Stimulated activated CD4-positive, alpha-beta T cell treated with anti-CD3 and anti-CD28 coated beads, TNF-alpha, amount 100 ng/mL, for 24 hours (primary cell): ENCODE measurements around the gene ROR1.
"Not testable (repeated sequence)": the region's sequence is repeated elsewhere in the genome, so short reads cannot be mapped to it uniquely, and the experiment has no call there.

Source experiments
- DNase-seq, 3 experiments: peaks; one replicate each; pipeline ENCODE4 v3.0.0-alpha.2; 2020; ENCODE audit warnings: low read depth in 3 of 3

The ROR1 gene

GRCh38 chr1:63793741-63794240, 20.0 kb downstream of the ROR1 start:
- DNase-seq, result no peak

DNA sequence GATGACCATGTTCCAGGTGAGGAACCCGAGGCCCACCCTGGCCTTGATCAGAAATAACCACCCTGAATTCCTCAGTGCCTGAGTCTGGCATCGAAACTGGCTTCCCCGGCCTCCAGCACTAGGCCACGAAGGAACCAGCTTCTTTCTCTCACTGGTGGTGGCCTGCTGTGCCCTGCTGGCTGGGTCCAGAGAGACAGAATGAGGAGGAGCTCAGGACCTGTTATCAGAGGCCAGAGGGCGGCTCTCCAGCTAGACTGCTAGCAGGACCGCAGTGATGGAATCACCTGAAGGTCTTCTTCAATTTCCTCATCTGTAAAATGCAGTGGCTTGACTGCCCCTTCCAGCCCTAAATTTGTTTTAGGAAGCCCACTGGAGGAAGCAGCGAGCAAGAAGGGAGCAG, 20.5 kb downstream of the ROR1 start:
- DNase-seq, result no peak

DNA sequence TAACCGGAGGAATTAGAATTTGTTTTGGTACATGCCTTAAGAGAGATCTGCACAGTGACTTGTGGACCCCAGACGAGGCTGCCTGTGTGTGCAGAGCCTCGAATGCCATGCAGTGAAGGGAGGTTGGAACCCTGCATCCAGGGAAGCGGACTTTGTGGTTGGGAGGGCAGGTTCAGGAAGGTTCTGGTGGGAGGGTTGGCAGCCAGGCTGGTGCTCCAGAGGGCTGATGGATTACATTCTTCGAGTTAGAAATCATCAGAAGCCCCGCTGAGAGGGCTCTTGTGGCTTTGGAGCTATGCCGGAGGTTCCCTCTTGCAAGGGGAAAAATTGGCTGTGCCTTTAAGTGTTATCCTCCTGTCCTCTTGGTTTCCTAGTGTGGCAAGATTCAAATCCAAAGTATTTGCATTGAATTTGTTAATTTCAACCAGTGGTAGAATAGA, 21.1 kb downstream of the ROR1 start:
- no peak for DNase-seq

DNA sequence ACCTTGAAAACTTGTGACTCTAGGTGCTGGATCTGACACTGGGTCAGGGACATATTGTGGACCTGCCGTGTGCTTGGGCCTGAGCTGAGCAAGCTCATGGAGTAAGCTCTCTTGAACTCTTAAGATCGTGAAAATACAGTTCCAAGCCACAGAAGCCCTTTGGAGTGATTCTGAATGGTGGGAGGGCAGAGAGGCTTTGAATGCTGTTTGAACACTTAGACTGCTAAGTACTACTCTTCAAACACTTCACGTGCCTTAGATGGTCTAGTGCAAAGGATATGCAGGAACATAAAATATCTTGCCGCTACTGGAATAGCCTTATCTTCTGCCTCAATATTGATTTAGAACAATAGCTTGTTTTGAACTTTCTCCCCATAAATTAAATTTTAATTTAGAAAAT, 21.6 kb downstream of the ROR1 start:
- DNase-seq, result no peak

DNA sequence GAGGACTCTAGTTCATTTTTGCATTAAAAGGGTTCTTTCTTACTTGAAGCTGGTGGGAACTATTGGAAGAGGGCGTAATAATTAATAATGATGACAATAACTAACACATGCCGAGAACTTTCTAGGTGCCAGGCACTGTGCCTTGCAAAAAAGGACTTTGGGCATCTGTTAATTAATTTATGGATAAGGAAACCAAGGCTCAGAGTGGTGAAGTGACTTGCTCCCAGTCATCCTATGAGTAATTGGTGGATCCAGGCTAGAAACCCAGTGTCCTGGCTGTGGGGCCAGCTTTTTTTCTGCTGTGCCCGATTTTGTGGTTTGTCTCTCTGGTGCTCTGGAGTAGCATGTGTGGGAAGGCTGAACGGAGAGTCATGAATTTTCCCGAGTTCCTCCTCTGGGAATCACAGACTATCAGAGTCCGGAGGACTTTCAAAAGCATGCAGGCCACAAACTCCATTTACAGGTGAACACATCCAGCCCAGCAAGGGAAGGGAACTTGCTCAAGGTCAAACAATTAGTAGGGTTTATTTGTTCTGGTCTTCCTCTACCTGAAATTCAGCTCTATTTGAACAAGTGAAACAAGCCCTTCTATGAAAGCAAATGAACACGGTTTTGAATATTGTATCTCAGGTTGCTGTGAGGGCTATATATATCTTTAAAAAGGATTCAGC, 23.4 kb downstream of the ROR1 start:
- DNase-seq, result no peak

DNA sequence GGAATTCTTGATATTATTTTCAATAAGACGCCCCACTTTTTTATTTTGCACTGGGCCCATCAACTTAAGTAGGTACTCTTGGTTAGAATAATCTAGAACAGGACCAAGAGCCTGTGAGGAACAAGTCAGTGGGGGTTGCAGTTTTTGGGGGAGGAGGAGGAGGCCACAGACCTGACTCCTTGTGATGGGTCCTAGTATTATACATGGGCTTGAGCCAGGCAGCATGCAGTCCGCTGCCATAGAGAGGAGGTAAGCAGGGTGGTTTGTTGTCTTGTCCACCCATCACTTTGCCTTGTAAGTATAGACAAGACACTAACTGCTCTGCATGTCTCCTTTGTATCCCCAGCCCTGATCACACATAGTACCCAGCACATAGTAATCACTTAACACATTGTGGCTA, 24.5 kb downstream of the ROR1 start:
- no peak for DNase-seq

DNA sequence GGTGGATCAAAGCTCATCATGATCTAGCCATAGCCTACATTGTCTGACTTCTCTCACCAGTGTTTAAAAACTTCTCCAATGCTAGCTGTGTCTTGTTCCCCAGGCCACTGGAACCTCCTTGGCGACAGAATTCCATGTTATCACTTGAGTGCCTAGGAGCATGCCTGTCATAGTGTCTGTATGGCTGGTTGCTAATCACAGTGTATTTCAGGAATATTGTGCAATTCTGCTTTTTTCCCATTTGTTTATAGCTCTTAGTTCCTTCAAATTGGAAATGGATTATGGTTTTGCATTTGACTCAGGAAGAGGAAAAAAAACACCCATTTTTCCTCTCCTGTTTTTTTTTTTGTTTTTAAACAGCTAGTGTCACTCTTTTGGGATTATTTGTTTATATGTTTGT, 25.5 kb downstream of the ROR1 start:
- DNase-seq, result no peak

- no peak for DNase-seq
Observed at GRCh38 chr1:63799820-63800219, 26.0 kb downstream of the ROR1 start.

GRCh38 chr1:63802109-63802508, 28.3 kb downstream of the ROR1 start:
- no peak for DNase-seq

GRCh38 chr1:63804829-63805484, 31.1 kb downstream of the ROR1 start:
- no peak for DNase-seq

DNA sequence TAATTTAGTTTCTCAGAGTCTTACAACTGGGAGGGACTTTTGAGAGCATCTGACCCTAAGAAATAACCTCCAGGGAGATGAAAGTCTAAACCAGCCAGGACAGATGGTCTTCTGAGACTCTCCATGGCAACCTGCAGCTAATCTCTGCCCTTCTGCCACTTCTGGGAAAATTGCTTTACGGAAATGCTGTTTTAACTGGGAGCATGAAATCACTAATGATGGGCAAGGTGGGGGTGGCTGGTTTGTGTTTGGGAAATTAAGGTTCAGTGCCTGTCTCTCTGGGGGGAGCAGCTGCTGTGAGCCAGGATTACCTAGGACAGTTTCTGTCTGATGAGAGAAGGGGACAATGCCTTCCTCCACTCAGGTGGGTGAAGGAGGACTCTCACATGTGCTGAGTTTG, 33.2 kb downstream of the ROR1 start:
- no peak for DNase-seq

GRCh38 chr1:63810936-63811469, 37.2 kb downstream of the ROR1 start:
- DNase-seq, result no peak

DNA sequence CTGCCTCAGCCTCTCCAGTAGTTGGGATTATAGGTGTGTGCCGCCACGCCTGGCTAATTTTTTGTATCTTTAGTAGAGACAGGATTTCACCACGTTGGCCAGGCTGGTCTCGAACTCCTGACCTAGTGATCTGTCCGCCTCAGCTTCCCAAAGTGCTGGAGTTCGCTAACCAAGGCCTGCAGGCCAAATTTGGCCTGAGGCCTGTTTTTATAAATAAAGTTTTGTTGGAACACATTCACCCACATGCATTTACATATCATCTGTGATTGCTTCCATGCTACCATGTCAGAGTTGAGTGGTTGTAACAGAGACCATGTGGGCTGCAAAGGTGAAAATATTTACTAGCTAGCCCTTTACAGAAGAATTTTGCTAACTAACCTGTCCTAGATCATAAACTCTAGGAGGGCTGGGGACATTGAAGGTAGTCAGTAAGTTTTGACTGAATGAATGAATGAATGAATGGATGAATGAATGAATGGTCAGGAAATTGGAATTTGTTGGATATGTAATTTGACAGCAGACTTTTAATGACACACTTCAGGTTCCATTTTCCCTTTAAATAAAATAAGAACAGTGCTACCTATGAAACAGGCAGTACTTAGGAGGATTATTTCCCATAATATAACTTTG, 38.4 kb downstream of the ROR1 start:
- DNase-seq, result no peak

DNA sequence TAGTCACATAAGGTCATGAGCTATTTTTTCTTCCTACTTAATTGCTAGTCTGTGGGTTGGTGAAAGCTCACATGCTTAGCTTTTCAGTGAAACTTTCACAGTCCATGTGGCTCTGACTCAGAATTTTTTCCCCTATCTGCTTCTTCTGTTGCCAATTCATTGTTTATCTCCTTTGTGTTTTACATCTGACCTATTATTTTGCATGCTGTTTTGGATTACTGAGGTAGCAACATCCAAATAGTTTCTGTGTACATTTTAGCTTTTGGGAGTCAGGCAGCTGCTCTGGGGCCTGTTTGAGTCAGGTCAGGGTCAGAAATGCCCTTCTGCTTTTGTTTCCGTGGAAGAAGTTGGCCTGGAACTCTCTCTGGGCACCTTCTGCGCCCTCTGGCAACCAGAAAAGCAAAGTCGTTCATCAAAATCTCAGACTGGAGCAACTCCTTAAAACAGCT, 40.0 kb downstream of the ROR1 start:
- no peak for DNase-seq

DNA sequence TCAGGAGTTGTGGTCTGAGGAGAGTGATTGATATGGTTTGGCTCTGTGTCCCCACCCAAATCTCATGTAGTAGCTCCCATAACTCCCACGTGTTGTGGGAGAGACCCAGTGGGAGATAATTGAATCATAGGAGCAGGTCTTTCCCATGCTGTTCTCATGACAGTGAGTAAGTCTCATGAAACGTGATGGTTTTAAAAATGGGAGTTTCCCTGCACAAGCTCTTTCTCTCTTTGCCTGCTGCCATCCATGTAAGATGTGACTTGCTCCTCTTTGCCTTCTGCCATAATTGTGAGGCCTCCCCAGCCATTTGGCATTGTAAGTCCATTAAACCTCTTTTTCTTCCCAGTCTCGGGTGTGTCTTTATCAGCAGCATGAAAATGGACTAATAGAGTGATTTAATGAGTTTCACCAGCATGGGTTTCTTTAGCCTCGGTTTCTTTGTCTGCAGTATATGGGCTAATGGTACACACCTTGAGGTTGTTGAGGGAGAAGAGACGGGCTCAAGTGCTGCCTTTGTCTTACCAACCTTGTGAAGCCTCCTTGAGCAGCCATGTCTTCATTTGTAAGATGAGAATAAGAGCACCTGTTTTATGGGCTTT, 42.5 kb downstream of the ROR1 start:
- DNase-seq, result not testable (repeated sequence)

DNA sequence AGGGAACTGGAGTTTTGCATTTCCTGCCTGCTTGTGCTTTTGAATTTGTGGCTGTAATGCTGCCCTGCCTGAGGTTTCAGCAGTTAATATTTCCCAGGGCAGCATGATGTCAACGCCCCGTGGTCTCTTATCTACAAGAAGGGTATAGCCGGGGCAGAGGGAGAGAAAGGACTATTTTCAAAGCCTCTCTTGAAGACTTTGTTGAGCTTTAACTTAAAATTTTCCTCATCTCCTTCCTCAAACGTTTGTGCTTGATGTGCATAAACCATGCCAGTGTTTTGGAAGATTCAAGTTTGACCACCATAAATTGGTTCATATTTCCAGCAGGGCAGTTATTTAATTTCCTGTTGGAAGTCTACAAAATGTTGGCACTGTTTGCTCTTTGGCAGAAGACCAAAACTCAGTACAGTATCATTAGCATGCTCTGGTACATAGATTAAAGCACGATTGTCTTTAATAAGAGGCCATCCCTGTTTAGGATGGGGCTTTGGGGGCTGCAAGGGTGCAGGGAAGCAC, 43.4 kb downstream of the ROR1 start:
- DNase-seq, result no peak

DNA sequence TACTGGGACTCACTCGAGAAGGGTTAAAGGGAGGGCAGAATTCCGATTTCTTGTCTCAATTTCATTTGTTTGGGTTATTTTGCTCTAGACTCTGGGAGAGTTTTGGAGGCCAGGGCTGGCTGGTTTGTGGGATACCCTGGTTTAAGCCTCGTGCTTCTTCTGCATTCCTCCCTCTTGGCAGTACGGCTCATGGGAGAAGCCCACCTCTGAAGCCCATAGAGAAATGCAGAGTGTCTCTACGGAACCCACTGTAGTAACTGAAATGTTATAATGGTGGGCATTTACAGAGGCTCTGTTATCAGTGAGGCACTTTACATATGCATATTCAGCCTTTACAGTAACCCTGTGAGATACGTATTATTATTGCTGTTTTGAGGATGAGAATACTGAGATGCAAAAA, 43.9 kb downstream of the ROR1 start:
- no peak for DNase-seq

- no peak for DNase-seq
Observed at GRCh38 chr1:63818567-63819325, 44.9 kb downstream of the ROR1 start.

DNA sequence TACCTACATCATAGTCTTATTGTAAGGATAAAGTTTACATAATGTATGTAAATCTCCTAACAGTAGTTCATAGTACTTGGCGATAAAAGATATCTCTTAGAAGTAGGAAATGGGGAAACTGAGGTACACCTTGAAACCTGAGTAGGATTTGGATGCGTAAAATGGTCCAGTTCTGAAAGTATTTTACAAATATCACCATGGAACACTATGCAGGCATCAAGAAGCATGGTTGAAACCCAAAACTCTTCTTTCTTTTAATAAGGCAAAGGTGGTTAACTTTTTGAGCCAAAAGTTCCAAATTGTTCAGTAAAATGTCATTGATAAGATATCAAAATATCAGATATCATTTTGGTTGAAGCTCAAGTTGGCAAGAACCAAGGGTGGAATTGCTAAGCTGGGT, 46.0 kb downstream of the ROR1 start:
- no peak for DNase-seq

DNA sequence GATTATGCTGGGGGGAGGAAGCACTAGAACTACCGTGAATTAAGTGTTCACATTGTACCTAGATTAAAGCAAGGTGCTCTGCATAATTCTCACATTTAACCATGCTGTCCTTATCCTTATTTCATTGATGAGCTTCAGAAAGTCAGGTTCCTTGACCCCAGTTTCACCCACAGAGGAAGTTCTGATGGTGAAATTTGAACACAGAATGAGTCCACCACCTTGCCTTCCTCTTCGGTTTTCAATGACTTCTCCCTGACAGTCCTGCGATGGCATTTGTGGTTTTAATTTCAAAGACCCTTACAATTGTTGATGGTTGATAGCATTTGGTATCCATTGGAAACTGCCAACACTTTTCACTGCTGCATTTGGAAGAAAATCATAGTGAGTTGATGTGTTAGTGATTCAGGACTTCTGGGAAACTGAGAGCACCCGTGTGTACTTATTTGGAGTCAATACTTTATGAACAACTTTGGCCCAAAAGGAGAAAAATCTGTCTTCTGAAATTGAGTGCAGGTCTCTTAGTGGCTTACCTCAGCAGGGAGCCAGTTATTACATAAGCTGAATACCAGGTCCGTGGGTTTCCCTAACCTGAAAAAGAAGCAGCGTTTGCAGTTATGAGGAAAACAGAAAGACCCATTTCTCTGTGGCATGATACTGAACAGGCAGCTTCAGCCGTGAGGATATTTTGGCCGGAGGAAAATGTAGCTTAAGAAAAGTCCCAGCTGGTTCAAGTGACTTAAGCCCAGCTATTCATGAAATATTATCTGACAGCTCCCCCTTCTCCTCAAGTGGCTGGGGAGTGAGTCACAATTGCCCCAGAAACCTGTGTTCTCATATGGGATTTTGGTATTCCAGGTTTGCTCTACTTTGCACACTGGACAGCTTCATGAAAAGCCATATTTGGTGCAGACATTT, 47.5 kb downstream of the ROR1 start:
- DNase-seq, result no peak
